Measurements from ENCODE around the gene WDR27.

The WDR27 gene

GRCh38 chr6:169411296-169411695, 290.5 kb downstream of the WDR27 start:
- TF ChIP-seq CTCF (conservative IDR thresholded peaks at IDR 0.05; ENCODE audit: low read length), result no peak
- H3K4me3 ChIP-seq (ENCODE audit: low read length), result no peak overlapping the region

DNA sequence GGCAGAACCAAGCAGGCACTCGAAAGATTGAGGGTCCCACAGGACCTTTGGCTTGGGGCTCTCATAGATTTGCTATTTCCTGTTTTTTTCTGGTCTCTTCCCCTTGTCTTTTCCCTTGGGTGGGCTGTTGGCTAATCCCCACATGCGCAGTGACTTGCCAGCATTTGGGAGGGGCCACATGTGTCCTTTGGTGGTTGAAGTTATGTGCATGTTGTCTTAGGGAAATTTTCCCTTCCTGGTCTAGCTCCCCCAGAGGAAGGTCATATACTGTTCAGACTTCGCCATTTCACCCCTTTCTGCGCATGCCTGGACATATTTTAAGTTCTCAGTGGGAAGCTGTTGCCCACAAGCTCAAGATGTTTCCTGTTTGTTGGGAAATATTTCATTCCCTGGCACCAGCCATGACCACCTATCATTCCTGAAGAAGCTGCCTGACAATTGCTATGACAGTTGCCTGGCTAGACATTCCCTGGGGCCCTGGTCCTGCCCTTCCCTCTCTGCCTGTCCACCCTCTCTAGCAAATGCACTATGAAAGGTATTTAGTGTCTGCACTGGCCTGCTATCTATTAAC, 292.0 kb downstream of the WDR27 start:
- no peak overlapping the region for H3K4me3 ChIP-seq (ENCODE audit: low read length)
- peak; percentile 36 for TF ChIP-seq CTCF (conservative IDR thresholded peaks at IDR 0.05; ENCODE audit: low read length)
- DNase-seq (ENCODE audit: low read depth), result peak; percentile 85

More at GRCh38 chr6:169411296-169411695, 290.5 kb downstream of the WDR27 start:
- DNase-seq (ENCODE audit: low read depth), result no peak

- no peak overlapping the region for H3K4me3 ChIP-seq (ENCODE audit: low read length)
- no peak for TF ChIP-seq CTCF (conservative IDR thresholded peaks at IDR 0.05; ENCODE audit: low read length)
Measured at GRCh38 chr6:169407325-169407724, 294.5 kb downstream of the WDR27 start.

More at GRCh38 chr6:169407325-169407724, 294.5 kb downstream of the WDR27 start:
- DNase-seq (ENCODE audit: low read depth), result no peak

Data from AG10803 (cell line).